ENCODE results near the gene FAM13A.

FAM13A gene

DNA sequence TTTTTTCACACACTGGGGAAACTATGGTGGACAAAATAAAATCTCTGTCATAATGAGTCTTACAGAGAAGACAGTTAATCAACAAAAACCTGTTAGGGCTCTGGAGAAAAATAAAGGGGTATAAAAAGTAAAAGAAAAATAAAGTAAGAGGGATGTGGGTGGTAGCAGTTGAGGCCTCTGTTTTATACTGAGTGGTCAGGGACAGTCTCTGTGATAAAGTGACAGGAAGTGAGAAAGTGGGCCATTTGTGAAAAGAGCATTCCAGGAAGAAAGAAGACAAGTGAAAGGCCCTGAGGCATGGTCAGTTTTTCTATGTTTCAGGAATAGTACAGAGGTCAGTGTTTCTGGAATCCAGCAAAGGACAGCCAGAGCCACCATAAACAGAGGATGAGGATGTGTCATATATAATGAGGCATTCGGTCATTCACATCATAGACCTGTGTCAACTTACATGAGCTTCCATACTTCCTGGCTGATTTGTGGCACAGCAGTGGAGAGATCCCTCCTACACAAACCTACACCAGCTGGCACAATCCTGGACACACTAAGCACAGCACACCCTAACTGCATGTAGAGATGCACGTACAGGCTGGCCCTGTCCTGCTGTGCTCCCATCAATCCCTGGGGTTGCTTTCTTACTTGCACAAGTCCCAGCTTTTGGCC, 295.0 kb downstream of the FAM13A start:
- DNase-seq: no peak

DNA sequence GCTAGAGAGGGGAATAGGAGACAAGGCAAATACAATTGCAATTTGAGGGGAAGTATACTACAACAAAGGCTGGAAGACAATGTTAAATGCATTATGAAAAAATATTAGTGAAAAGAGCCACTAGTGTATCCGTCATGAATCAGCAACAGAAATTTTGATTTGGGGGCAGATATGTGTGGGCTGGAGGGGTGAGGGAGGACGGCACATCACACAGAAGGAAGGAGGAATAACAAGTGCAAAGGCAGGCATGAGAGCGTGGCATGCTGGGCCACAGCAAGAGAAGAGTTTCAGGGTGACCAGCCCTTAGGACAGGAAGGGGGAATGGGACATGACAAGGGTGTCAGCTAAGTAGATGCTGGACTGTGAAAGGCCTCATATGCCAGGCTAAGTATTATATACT, 295.6 kb downstream of the FAM13A start:
- no peak for DNase-seq

DNA sequence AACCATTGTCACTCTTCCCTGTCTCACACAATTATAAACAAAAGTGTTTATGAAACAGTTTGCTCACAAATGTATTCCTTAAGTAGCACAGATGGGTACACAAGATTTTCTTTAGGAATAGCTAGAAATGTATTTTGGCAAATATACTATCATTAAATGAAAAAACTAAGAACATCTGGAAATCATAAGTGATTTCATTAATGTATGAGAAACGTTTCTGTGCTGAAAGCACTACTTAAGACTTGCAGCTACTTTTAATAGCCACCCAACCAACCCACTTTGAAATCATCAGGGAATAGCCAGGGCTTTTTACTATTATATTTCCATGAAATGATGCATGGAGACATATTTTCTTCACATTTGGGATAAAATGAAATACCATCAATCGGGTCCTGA, 297.1 kb downstream of the FAM13A start:
- no peak for DNase-seq

DNA sequence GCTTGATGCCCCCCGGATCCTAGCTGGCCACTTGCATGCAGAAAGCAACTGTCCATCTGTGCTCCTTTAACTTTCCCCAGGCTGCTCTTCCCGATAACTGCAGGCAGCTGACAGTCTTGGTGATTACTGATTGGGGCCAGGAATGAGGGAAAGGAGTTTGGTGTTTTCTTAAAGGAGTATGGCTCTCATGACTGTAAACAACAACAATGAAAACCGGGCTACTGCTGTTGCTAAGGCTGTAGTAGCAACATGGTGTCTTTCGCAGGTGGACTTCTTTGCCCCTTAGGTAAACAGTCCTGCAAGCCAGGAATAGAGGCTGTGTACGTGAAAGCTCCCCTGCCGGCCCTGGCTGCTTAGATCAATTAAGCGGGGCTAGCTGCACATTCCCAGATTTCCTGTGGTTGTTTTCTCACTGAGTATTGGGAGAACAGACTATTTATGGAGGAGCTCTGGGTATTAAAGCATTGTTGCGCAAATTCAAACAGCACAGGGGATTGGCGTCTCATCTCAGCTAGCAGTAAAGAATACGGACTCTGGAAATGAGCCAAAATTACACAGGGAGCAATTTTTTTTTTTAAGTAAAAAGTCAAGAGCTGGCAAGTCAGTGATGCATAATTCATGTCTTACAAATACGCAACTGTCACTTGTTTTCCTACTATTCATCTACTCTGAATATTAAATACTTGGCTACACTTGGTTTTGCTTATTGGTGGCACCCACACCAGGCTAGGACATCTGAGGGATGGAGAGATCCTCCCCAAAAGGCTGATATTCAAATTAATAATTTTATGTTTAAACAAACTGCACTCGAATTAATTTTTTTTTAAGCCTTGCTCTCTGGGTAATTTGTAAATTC, 297.7 kb downstream of the FAM13A start:
- no peak for DNase-seq

DNA sequence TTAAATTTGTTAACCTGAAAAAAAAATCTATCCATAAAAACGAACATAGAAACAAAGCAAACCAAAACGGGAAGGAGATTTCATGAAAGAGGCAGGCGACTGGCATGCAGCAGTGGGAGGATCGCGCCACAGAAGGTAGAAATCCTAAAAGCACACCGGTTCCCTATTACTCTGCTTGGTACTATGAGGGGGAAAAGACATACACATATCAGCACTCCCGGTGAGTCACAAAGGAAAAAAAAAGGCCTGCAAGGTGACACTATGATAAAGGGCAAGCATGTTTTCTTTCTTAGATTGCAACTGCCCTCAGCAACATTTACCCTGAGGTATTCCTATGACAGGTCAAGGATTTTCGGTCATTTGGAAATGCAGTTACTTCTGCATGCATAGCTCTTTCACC, 298.7 kb downstream of the FAM13A start:
- no peak for DNase-seq

DNA sequence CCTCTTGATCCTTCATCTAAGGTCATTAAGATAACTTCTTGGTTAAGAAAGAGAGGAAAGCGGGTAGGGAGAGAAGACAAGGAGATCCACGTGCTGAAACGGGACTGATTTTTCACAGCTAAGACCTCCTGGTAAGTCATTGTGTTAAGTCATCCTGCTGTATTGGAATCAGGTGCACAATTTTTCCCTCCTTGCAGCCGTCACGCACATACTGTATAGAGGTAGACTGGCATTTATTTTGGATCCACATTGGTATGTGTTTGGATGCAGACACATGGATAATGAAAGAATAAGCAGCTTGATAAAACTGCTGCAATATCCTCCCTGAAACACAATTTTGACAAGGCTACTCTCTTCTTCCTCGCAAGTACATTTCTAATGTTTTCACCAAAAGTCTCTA, 299.2 kb downstream of the FAM13A start:
- no peak for DNase-seq

DNA sequence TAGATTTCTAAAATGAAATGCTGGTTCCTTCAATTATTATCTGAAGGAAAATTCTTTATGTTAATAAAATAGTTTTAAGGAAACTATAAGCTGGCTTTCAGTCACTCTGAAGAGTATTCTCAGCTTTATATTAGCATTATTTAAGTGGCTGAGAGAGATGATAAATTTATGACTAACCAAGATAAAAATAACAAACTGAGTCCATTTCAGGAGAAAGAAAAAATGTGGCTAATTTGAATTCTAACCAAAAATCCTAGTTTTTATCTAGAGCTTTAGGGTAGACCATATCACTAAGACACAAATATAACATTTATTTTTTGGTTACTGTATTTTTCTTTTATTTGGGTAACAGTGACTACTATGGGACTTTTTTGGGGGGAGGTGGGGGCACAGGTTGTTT, 299.9 kb downstream of the FAM13A start:
- no peak for DNase-seq

DNA sequence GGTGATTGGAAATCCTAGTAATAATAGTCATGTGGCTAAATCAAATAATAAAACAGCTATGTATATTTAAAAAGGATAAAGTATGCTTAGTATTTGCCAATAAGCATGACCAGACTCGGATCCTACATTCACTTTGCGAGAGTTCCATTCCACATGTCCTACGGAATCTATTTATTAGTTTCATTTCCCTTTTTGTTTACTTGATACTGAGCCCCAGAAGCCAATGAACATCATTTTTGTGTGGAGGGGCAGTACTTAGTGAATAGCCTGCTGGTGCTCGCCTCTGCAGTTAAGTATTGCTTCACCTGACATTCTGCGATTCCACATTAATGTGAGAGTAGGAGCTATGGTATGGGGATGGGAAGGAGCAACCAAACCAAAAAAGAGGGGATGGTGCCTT, 300.8 kb downstream of the FAM13A start:
- no peak for DNase-seq

DNA sequence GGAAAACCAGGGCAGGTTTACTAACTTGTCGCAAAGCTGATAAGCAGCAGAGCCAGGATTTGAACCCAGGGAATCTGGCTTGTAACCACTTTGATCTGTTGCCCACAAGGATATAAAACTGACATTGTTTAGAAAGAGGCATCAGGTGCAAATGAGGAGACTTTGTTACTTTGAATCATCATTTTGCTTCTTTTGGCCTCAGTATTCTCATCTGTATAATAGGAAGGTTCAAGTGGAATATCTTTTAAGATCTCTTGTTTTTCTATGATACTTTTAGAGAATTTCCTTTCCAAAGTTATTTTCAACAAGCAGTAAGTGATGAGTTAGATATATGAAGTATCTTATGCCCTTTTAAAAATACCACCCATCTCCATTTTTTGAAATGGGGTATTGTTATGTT, 301.5 kb downstream of the FAM13A start:
- DNase-seq: no peak

DNA sequence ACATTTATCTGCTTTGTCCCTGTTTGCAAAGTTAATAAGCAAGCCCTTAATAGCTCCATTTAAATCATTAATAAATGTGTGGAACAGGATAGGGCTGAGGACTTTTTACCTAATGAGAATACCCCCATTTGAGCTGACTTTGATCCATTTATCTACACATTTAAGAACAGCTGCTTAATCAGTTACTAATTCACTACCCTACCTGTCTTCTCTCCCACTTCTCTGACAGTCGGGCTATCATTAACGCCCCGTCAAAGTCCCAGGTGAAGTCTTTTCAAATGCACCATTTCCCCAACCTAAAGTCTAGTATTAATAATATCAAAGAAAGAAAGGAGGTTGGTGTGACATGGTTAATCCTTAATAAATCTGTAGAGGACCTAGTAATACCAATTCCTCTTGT, 302.2 kb downstream of the FAM13A start:
- DNase-seq: no peak

DNA sequence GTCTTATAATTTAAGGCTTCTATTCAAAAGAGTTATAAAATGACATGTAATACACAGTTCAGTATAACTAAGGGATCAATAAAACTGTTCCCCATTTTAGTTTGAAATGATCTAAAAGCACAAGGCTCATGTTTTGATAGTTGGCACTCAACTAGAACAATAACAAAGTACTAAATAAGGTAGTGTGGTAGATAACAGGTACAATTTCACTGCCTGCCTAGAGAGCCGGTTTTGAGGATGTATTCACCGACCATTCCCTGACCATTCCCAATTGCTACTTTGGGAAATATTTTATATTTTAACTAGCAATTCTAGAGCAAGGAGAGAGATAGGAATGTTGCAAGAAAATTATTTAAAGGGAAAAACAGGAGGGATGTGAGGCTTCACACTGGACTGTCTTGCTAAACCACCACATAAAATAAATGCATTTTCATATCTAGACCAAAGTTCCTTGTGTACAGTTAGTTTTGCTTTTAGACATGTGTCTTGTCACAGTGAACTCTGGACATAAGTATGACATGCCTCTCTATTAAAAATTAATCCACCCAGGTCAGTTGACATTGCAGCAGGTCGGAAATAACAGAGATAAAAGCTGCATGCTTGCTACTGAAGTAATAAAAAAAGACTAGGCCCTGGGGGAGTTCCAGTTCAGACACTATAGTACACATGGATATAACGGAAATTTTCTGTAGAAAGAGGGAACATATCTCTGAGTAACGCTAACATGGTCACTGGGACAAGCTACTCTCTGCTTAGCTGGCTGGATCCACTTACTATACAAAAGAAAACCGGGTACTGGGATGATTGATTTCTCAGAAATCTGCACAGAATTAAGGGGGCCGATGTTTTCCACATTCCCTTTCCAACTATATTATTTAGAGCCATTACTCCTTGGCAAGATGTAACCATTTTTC, 303.1 kb downstream of the FAM13A start:
- no peak for DNase-seq

DNA sequence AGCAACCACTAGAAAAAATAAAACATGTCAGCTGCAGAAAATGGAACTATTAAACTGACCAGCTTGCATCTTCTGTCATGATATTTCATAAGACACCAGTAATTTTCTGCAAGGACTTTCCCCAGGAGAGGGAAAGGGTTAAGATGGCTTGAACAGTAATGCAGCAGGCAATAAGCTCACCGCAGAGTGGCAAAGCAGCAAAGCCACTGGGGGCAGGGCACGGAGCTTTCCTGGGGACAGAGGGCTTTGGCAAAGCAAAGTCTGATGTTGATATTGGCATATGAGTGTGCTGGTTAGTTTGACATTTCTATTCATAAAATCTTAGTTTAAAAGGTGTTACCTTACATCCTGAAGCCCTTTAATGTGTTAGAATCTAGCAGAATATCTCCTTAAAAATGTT, 304.2 kb downstream of the FAM13A start:
- DNase-seq: no peak

DNA sequence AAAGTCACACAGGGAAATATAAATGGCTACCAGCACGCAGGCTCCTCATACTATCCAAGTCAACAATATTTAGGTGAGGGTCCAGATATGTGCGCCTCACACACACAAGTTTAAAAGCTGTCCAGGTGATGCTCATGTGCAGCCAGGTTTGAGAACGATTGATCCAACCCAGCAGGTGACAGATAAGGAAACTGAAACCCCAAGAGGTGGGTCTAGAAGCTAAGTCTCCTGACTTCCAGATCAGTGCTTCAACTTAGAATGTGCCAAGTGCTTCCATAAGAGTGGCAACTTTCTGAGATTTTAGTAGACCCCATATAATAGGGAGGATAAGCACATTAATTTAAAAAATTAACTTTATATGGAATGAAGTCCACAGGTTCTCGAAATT, 304.9 kb downstream of the FAM13A start:
- no peak for DNase-seq

DNA sequence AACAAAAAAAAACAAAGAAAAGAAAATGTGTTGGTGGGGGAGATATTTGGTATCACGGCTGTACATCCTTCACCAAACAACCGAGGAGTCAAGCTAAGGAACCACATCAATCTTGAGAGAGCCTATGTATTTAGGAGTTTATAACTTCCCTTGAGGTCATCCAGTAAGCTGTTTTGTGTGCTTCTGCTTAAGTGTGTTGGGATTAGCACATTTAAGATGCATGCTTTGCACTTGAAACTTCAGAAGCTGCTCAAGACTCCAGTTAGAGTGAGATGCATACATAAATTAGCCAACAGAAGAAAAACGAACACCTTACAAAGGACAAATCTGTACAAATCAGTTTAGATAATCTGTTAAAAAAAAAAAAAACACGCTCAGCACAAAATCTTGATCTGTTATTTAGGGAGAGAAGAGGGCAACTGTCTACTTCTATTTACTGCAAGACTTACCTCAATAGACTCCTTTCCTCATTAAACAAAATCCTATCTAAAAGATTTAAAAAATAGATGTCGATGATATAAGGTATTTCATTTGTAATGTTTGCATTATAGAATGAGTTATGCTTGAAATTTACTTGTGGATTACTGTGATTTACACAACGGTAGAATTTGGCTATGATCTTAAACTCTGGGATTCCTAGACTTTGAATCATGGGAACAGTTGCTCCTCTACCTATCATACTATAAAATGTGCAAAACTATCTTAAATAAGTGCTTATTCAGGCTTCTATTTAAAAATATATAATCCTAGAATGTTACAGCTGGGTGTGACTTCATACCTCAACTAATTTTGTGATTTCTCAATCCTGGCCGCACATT, 305.5 kb downstream of the FAM13A start:
- no peak for DNase-seq

DNA sequence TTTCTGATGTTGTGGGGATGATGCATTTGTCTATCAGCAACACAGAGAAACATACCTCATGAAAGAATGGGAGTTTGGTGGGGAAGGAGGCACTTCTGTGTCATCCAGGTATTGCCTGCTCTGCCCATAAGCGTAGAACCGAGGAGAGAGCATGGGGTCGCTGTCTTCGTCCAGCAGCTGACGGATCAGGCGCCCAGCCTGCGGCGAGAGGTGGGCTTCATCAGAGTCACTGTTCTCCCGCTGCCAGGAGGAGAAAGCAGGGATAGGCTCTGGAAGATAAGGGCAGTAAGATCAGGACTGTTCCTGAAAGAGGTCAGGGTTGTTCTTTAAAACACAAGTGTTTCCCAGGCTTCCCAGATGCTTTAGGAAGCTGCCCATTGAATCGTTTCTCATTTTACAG, 306.6 kb downstream of the FAM13A start:
- DNase-seq: no peak

DNA sequence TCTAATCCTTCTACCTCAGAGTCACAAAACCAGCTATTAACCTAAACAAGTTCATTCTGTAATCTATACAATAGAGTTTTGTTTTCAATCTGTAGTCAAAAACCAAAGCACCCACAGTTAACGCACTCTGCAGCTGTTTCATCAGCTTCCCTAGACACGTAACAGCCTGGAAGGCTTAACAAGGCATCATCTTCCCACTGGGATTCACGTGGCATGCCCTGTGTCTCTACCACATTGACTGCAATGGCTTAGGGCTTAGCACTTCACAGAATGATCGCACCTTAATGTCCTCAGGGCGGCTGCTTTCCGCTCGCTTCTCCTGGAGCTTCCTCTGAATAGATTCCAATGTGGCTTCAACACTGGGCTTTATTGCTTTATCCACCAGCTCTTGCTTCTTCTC, 309.6 kb downstream of the FAM13A start:
- DNase-seq: no peak

DNA sequence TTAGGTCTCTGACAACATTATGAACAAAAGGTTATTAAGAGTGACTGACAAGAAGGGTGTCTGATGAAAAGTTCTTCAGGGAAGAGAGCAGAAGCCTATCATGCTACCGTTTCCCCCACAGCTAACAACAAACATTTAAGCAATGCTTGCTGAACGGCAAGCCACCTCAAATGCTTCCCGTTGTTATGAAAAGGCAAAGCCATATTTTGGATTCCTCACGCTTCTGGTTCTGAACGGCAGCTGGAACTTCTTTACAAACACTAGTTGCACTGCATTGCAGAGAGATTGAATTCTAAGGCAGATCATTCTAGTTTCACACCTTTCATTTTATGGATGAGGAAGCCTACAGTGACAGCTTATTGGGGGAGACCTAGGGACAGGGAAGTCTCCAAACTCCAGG, 310.8 kb downstream of the FAM13A start:
- no peak for DNase-seq

DNA sequence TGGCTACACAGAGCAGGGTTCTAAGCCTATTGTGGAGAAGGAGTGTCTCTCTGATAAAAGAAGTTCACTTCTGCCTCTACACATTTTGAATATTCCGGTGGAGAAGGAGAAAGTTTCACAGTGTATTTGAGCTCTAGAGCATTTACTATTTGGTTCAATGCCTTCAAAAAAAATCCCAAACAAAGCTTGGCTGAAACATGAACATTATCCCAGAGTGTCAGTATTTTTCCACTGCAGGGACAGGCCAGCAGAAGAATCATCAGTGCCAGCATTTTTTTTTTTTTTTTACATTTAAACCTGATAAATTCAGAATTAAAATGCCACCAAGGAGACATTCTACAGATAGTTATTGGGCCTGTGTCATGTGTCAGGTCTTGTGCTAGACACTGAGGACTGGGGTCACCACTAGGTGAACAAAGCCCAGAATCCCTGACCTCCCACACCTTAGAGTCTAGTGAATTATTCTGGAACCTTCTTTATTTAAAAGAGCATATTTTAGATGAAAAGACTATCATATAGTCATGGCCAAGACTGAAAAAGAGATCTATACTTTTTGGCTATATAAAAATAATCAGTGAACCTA, 311.3 kb downstream of the FAM13A start:
- DNase-seq: no peak

DNA sequence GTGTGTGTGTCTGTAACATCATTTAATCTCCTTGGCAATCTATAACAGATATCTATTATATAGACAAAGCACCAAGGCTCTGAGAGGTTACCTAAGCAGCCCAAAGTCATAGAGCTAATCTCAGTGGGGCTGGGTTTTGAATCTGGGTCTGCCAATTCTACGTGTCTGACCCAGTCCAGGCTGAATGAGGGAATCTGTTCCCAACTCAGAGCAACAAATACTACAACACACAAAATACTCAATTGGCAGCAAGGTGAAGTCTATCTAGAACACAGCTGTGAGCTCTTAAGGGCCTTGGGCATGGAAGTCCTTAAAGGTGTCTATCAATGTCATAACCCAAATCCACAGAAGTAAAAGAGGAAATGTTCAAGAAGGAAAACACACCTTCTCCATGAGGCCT, 311.8 kb downstream of the FAM13A start:
- no peak for DNase-seq

DNA sequence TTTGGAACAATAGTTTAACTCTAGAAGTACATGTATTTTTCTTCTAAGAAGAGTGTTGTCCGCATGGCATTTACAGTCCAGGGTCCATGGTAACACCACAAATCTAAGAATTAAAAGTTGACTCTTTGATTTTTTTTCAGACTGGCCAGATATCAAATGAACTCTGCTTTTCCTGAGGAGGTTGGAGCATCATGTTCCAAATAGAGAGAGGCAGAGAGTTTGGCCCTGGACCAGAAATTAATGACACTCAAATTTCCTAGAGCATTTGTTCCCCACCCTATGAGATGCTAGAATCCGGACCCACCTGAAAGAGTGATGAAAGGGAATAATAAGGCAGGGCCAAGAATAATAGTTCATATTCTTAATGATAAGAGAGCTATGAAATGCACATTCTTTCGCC, 312.4 kb downstream of the FAM13A start:
- no peak for DNase-seq

DNA sequence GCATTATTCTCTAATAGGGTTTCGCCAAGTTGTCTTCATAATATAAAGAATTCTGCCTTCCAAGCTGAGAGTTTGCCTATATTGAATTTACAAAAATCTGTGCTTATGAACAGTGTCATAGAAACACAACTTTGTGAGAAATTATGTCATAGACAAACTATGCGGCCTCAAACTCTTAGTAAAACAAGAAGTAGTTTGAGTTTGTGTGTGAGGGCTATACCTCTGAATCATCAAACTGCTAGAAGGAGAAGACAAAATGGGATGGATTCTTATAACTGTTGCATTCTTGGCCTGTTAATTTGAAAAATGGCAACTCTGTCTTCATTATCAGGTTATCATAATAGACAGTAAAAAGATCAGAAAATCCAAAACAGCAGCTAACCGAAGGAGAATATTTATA, 313.3 kb downstream of the FAM13A start:
- no peak for DNase-seq

DNA sequence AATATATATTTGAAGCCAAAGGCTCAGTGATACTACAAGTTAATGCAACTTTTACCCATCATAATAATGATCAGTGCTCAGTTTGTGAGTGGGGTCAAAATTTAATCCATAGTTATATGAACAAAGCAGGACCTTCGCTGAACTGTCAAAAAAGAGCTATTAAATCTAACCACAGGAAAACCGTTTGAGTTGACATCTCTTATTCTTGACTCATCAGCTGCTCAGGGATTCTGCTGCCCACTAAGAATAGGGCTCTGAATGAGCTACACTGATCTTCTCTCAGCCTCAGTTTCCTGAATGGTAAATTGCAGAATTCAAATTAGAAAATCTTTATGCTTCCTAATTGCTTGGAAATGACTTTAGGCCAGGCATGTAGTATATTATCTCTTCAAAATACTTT, 314.4 kb downstream of the FAM13A start:
- DNase-seq: no peak

Measured in CD4-positive, alpha-beta T cell treated with Interleukin-17A for 1 hour (primary cell).